NCI-H1436 (cell line): Measurements from ENCODE around the gene MARK3.

ENCODE experiments used
- DNase-seq: peaks from one replicate; lab custom pipeline; 2025; lab: John Stamatoyannopoulos, UW

MARK3 gene

DNA sequence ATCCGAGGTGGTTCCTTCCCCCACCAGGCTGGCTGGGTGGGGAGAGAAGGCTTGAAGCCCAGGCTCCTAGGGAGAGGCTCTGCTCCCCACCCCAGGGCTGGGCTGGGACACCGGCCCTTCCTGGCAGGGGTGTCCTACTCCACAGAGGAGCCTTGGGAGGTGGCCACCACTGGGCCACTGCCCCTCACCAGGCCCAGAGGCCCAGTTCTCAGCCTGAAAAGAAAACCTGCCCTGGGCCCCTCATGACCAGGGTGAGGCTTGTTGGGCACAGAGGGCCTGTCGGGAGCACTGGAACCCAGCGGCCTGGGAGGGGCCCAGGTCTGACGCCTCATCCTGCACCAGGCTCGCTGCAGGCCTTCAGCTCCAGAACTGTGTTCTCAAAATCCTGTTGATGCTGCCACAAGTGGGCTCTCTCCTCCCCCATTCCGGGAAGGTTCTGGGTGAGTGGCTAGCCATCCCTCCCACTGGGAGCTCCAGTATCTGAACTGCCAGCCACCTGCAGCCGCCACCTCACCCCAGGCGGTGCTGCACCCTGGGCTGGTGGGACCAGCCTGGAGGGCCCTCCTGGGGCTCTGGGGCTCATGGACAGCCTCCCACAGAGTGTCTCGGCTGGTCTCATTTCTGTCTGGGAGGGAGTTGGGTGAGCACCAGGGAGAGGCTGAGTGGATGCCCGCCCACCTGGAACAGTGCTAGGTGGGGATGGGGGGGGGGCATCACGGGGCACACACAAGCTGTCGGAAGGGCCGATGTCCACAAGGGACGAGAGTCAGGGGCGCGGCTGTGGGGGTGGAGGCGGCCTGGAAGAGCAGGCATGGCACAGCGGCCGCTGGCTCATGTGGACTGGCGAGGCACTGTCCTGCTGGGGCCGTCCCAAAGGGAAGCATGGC lies 165.5 kb downstream of the MARK3 start:
- DNase-seq, result no peak

DNA sequence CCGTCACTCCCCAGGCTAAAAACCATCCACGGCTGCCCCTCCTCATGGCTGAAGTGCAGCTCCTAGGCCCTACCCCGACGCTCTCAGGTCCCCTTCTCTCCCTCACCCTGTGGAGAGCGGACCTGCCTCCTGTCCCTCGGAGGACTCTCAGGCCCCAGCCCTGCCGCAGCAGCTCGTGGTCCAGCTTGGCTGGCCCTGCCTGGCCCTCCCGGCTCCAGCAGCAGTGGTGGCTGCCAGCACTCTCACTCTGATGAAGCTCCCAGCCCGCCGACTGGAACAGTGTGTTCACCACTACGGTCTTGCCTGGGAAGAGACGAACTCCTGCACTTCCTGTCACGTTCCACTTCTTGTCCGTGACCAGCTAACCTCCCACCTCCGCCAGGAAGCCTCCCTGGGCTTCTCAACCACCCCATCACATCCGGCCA lies 166.1 kb downstream of the MARK3 start:
- DNase-seq, result no peak

DNA sequence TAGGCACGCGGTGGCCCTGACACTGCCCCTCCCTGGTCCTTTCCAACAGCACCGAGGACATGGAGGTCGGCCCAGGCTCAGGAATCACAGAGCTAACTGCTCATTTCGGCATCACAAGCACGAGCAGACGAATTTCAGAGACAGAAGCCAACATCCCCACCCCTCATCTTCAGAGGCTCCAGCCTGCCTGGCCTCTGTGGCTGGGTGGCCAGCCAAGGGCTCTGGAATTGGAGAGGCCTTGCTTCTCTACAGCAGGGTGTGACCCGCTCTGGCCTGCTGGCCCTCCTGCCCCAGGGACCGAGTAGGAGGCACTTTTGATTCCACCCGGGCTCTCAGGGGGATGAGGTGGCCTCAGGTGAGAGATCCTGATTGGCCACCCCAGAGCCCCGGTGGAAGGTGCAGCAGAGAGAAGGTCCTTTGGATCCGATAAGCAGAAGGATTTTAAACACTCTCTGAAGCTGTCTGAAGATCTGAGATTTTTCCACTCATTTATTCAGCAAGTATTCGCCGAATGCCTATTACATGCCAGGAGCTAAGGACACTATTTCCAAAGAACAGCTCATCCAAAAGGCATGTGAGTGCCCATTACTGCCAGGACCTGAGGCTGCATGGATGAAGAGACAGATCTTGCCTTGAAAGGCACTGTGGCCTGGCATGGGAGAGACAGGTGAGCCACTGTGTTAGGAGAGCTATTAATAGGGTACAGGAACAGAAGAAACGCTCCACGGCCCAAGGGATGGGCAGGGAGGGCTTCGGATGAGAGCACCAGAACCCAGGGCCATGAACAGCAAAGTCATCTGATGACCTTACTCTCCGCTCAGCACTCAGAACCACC lies 167.0 kb downstream of the MARK3 start:
- no peak for DNase-seq

DNA sequence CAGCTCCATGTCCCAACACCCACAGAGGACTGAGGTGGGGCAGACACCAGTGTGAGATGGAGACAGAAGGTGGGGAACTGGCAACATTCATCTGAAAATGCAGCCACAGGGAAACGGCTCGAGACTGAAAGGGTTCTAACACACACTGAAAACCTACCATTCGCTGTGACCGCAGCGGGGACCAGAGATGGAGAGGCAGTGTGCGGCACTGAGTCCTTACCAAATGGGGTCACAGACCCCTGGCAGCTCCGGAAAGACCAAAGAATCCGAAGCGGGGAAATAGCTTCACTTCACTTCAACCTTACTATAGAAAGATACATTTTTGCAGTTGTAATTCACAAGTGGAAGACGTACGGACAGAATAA lies 167.6 kb downstream of the MARK3 start:
- no peak for DNase-seq
